NCI-H146 treated with DMSO at 0.1 percent for 48 hours (cell line): ENCODE results near the gene SLCO6A1.
"Not testable (repeated sequence)": the region's sequence is repeated elsewhere in the genome, so short reads cannot be mapped to it uniquely, and the experiment has no call there.

Source experiments
- DNase-seq: peaks from one replicate; lab custom pipeline; 2025; ENCODE audit not compliant: unreplicated experiment; lab: John Stamatoyannopoulos, UW

SLCO6A1 gene

GRCh38 chr5:102498271-102499034, at the start of gene SLCO6A1:
TSS of gene SLCO6A1 (minus strand) at chr5:102499001. CDS start at chr5:102498844, 157 bp downstream.
- DNase-seq: no peak

- DNase-seq: no peak
Observed at GRCh38 chr5:102547141-102548035, 48.6 kb upstream of the SLCO6A1 start.

GRCh38 chr5:102545175-102545574, 46.4 kb upstream of the SLCO6A1 start:
- no peak for DNase-seq

- DNase-seq: no peak
Observed at GRCh38 chr5:102542057-102542456, 43.3 kb upstream of the SLCO6A1 start.

GRCh38 chr5:102539996-102540728, 41.4 kb upstream of the SLCO6A1 start:
- no peak for DNase-seq

GRCh38 chr5:102539562-102539961, 40.8 kb upstream of the SLCO6A1 start:
- DNase-seq: no peak

GRCh38 chr5:102537011-102537410, 38.2 kb upstream of the SLCO6A1 start:
- DNase-seq: no peak

- no peak for DNase-seq
Observed at GRCh38 chr5:102536323-102536928, 37.6 kb upstream of the SLCO6A1 start.

- no peak for DNase-seq
Observed at GRCh38 chr5:102532123-102532522, 33.3 kb upstream of the SLCO6A1 start.

- DNase-seq: no peak
Observed at GRCh38 chr5:102531506-102531905, 32.7 kb upstream of the SLCO6A1 start.

- no peak for DNase-seq
Observed at GRCh38 chr5:102529447-102529846, 30.6 kb upstream of the SLCO6A1 start.

- no peak for DNase-seq
Observed at GRCh38 chr5:102529031-102529430, 30.2 kb upstream of the SLCO6A1 start.

GRCh38 chr5:102528600-102528999, 29.8 kb upstream of the SLCO6A1 start:
- DNase-seq: no peak

GRCh38 chr5:102527547-102527946, 28.7 kb upstream of the SLCO6A1 start:
- no peak for DNase-seq

GRCh38 chr5:102523541-102524175, 24.9 kb upstream of the SLCO6A1 start:
- DNase-seq: no peak

GRCh38 chr5:102511666-102512065, 12.9 kb upstream of the SLCO6A1 start:
- no peak for DNase-seq

- DNase-seq: not testable (repeated sequence)
Observed at GRCh38 chr5:102491261-102491914, 7.4 kb downstream of the SLCO6A1 start.

GRCh38 chr5:102483736-102484135, 15.1 kb downstream of the SLCO6A1 start:
- no peak for DNase-seq

- peak; percentile 33 for DNase-seq
Observed at GRCh38 chr5:102481054-102481715, 17.6 kb downstream of the SLCO6A1 start.
